K562 (cell line): ENCODE measurements around the gene DLGAP1. TPM values are rescaled to one million over a fixed set of nuclear protein-coding genes. Genes with fewer than 3 reads are reported as not detected.

Source experiments
- AFF1 ChIP-seq, 2 experiments: fragments of 450-650 bp; IDR thresholded peaks; 2 replicates each; pipeline ENCODE4 v1.6.1; 2018; ENCODE audit warnings: mild to moderate bottlenecking in 2 of 2, low read depth in 1 of 2; ENCODE audit not compliant: partially characterized antibody in 2 of 2
- CHCHD3 ChIP-seq: fragments of 250-450 bp; sonication (Bioruptor Pico); IDR thresholded peaks from 2 replicates; pipeline ENCODE4 v2.1.2; 2022; ENCODE audit warnings: mild to moderate bottlenecking
- E2F5 ChIP-seq: sonication (generic); formaldehyde crosslinking; IDR thresholded peaks from 2 replicates; pipeline ENCODE4 v1.8.0; 2022; ENCODE audit warnings: mild to moderate bottlenecking, missing genetic modification reagents
- E4F1 ChIP-seq: fragments of 250-450 bp; sonication (Bioruptor Pico); IDR thresholded peaks from 2 replicates; pipeline ENCODE4 v1.5.0; 2021; ENCODE audit warnings: mild to moderate bottlenecking, borderline replicate concordance
- ELK1 ChIP-seq: sonication (generic); formaldehyde crosslinking; IDR thresholded peaks from 2 replicates; pipeline ENCODE4 v1.8.1; 2022; ENCODE audit warnings: missing genetic modification reagents
- GTF3C2 ChIP-seq: IDR thresholded peaks from 3 replicates; pipeline ENCODE4 v1.6.1; 2011; ENCODE audit warnings: borderline replicate concordance, mild to moderate bottlenecking, moderate library complexity; ENCODE audit not compliant: insufficient read length; ENCODE audit errors: extremely low read depth
- MAFK ChIP-seq: IDR thresholded peaks from 2 replicates; pipeline ENCODE4 v1.6.1; 2011; ENCODE audit warnings: low read length, improper control_type of control experiment
- MECOM ChIP-seq: fragments of 250-450 bp; sonication (Bioruptor Pico); IDR thresholded peaks from 2 replicates; pipeline ENCODE4 v1.8.0; 2022; ENCODE audit warnings: inconsistent platforms
- PHB2 ChIP-seq: fragments of 450-650 bp; IDR thresholded peaks from 2 replicates; pipeline ENCODE4 v1.6.1; 2017; ENCODE audit warnings: low read depth
- RFX1 ChIP-seq: fragments of 450-650 bp; IDR thresholded peaks from 2 replicates; pipeline ENCODE4 v1.6.1; 2016; ENCODE audit warnings: mild to moderate bottlenecking, moderate library complexity
- SRSF7 ChIP-seq: fragments of 200-400 bp; formaldehyde crosslinking; optimal IDR thresholded peaks from 2 replicates; pipeline ENCODE3; 2017; ENCODE audit warnings: mild to moderate bottlenecking, low read depth, low read length
- XRCC3 ChIP-seq: fragments of 450-650 bp; IDR thresholded peaks from 2 replicates; pipeline ENCODE4 v1.6.1; 2017; ENCODE audit warnings: mild to moderate bottlenecking, moderate library complexity
- ZNF232 ChIP-seq: sonication (generic); formaldehyde crosslinking; IDR thresholded peaks from 2 replicates; pipeline ENCODE4 v1.8.0; 2022; ENCODE audit warnings: mild to moderate bottlenecking, missing genetic modification reagents
- ZNF408 ChIP-seq: fragments of 250-450 bp; sonication (Bioruptor Pico); IDR thresholded peaks from 2 replicates; pipeline ENCODE4 v1.4.0; 2020; ENCODE audit warnings: low read depth, mild to moderate bottlenecking, moderate library complexity
- polyA plus RNA-seq, 8 experiments: library from polyadenylated mRNA; depleted of rRNA in 4 of 8; stranded (reverse) in 5 of 8; unstranded in 3 of 8; fragments of >200 nt; fragmentation: Nextera tagmentation in 2 of 8; fragmentation: Illumina TruSeq in 1 of 8; extraction: Ambion mirVana in 2 of 8; extraction: Trizol in 1 of 8; gene quantifications; 2 replicates each; pipeline versions ENCODE4 v1.2.1 to v1.2.3, GENCODE V29; 2011 to 2014; ENCODE audit warnings: inconsistent platforms in 1 of 8, missing spikeins in 1 of 8
- total RNA-seq, 7 experiments: library from RNA; depleted of rRNA in 6 of 7; stranded (reverse); fragments of >200 nt in 6 of 7; fragmentation: Illumina TruSeq in 2 of 7; extraction: Trizol in 2 of 7; gene quantifications; 2 replicates each; pipeline versions ENCODE4 v1.2.1 to v1.2.3, GENCODE V29; 2011 to 2021; ENCODE audit warnings: low replicate concordance in 1 of 7
- TF ChIP-seq, protein P1 (sequence below), 2 experiments: fragments of 450-650 bp; IDR thresholded peaks; 2 replicates each; pipeline ENCODE4 v1.6.1; 2016

DLGAP1 gene
- total and polyA plus RNA-seq, 9 of the 15 experiments (the other 6 are each of a cell fraction or from before 2014, with no cell fraction given) = 0.04 to 0.22 (median 0.08) TPM

DNA sequence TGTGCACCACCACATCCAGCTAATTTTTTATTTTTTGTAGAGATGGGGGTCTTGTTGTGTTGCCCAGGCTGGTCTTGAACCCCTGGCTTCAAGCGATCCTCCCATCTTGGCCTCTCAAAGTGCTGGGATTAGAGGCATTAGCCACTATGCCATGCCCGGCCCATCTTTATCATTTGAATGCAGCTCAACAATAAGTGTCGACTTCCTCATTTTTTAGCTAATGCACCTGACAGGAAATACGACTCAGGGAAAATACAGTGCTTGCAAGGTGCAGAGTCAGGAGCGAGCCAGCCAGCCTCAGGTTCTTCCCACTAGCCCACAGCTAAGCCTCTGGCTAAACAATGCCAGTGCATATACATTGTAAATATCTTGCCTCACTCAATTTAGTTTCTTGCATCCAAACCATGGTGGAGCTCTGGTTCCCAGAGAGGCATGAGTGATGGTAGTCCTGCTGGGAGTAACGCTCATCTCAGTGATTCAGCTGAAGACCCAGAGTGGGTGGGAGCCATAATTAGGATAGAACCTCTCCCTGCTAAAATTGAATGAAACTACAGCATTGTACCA, 870.1 kb downstream of the DLGAP1 start (continued):
- TF ChIP-seq ZNF232 = no peak
- TF ChIP-seq, protein P1, sequence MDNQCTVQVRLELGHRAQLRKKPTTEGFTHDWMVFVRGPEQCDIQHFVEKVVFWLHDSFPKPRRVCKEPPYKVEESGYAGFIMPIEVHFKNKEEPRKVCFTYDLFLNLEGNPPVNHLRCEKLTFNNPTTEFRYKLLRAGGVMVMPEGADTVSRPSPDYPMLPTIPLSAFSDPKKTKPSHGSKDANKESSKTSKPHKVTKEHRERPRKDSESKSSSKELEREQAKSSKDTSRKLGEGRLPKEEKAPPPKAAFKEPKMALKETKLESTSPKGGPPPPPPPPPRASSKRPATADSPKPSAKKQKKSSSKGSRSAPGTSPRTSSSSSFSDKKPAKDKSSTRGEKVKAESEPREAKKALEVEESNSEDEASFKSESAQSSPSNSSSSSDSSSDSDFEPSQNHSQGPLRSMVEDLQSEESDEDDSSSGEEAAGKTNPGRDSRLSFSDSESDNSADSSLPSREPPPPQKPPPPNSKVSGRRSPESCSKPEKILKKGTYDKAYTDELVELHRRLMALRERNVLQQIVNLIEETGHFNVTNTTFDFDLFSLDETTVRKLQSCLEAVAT (IDR thresholded peaks at IDR 0.05) = no peak
- TF ChIP-seq RFX1 = no peak
- no peak for TF ChIP-seq E4F1
- no peak for TF ChIP-seq CHCHD3
- no peak for TF ChIP-seq E2F5 (CRISPR knock-in tag)
- no peak for TF ChIP-seq AFF1 (IDR thresholded peaks at IDR 0.05; ENCODE audit: low read depth in 1 of 2, partially characterized antibody in 2 of 2)
- no peak for TF ChIP-seq MECOM (CRISPR knock-in tag)
- TF ChIP-seq SRSF7 = no peak
- no peak for TF ChIP-seq ZNF408 (CRISPR knock-in tag)
- no peak for TF ChIP-seq ELK1 (CRISPR knock-in tag)
- TF ChIP-seq GTF3C2 = peak; percentile 5
- TF ChIP-seq MAFK = peak; percentile 28; the same call in 1 of the 2 replicates
- no peak for TF ChIP-seq XRCC3
- no peak for TF ChIP-seq PHB2
